Measurements from ENCODE around the gene CERS1.

CERS1 gene

GRCh38 chr19:18843960-18844359 is 52.0 kb downstream of the CERS1 start:
- CTCF ChIA-PET: interaction anchor here (0.6 to 13.0 kb wide), 7 partner anchors 8 to 377 kb away, joined by 3 to 286 read pairs (median 8); partner anchors contain the start of genes REX1BD and UPF1
- POLR2A ChIA-PET: interaction anchor here (0.9 to 1.5 kb wide), 2 partner anchors 12 to 47 kb away, joined by 3 to 4 read pairs; partner anchors contain the start of gene UPF1
- TF ChIP-seq CTCF (IDR thresholded peaks at IDR 0.05; ENCODE audit: insufficient read depth, low read length, missing control alignments): no peak
- DNase-seq (ENCODE audit: low read depth, low spot score): no peak
- H3K4me3 ChIP-seq (ENCODE audit: low read depth, low read length): no peak overlapping the region

GRCh38 chr19:18842166-18842565 is 53.8 kb downstream of the CERS1 start:
- CTCF ChIA-PET: interaction anchor here (12.8 to 13.0 kb wide), 2 partner anchors 19 to 250 kb away, joined by 249 to 286 read pairs; partner anchors contain the start of gene REX1BD
- TF ChIP-seq CTCF (IDR thresholded peaks at IDR 0.05; ENCODE audit: insufficient read depth, low read length, missing control alignments): no peak
- DNase-seq (ENCODE audit: low read depth, low spot score): no peak
- POLR2A ChIA-PET: no interaction called here
- H3K4me3 ChIP-seq (ENCODE audit: low read depth, low read length): no peak overlapping the region

- POLR2A ChIA-PET: interaction anchor here (1.2 kb wide), 1 partner anchor 10 kb away, joined by 4 read pairs; the partner anchor contains the start of gene UPF1
- H3K4me3 ChIP-seq (ENCODE audit: low read depth, low read length): no peak overlapping the region
- CTCF ChIA-PET: interaction anchor here (1.5 to 13.0 kb wide), 3 partner anchors 11 to 250 kb away, joined by 5 to 286 read pairs (median 249); partner anchors contain the start of gene REX1BD
- no peak for DNase-seq (ENCODE audit: low read depth, low spot score)
- TF ChIP-seq CTCF (IDR thresholded peaks at IDR 0.05; ENCODE audit: insufficient read depth, low read length, missing control alignments): no peak
Observed at GRCh38 chr19:18841400-18841799, 54.6 kb downstream of the CERS1 start.

GRCh38 chr19:18840288-18841267 is 55.4 kb downstream of the CERS1 start:
- TF ChIP-seq CTCF (IDR thresholded peaks at IDR 0.05; ENCODE audit: insufficient read depth, low read length, missing control alignments): no peak
- H3K4me3 ChIP-seq (ENCODE audit: low read depth, low read length): no peak overlapping the region
- POLR2A ChIA-PET: interaction anchor here (1.2 kb wide), 1 partner anchor 9 kb away, joined by 4 read pairs; the partner anchor contains the start of gene UPF1
- CTCF ChIA-PET: interaction anchor here (0.7 to 13.0 kb wide), 5 partner anchors 9 to 249 kb away, joined by 3 to 286 read pairs (median 149); partner anchors contain the start of gene REX1BD
- no peak for DNase-seq (ENCODE audit: low read depth, low spot score)

GRCh38 chr19:18839465-18840287 is 56.3 kb downstream of the CERS1 start:
- H3K4me3 ChIP-seq (ENCODE audit: low read depth, low read length): no peak overlapping the region

More at GRCh38 chr19:18839465-18840287, 56.3 kb downstream of the CERS1 start:
- TF ChIP-seq CTCF (IDR thresholded peaks at IDR 0.05; ENCODE audit: insufficient read depth, low read length, missing control alignments): no peak
- ChIA-PET CTCF (interaction anchor here (0.7 to 13.0 kb wide), 5 partner anchors 10 to 248 kb away, joined by 3 to 286 read pairs (median 149); partner anchors contain the start of gene REX1BD), POLR2A (interaction anchor here (1.2 kb wide), 1 partner anchor 8 kb away, joined by 4 read pairs; the partner anchor contains the start of gene UPF1)
- no peak for DNase-seq (ENCODE audit: low read depth, low spot score)

Measured in AG04449 (cell line).